Measurements from ENCODE around the gene LRP5. TPM values are rescaled to one million over a fixed set of nuclear protein-coding genes. Genes with fewer than 3 reads are reported as not detected.
A peak's percentile ranks its signal among the peaks of the same experiment; 100 is the strongest.

The LRP5 gene
- total RNA-seq, 4 donors from 2014 or later = 27.3 to 60.1 (median 35.0) TPM

DNA sequence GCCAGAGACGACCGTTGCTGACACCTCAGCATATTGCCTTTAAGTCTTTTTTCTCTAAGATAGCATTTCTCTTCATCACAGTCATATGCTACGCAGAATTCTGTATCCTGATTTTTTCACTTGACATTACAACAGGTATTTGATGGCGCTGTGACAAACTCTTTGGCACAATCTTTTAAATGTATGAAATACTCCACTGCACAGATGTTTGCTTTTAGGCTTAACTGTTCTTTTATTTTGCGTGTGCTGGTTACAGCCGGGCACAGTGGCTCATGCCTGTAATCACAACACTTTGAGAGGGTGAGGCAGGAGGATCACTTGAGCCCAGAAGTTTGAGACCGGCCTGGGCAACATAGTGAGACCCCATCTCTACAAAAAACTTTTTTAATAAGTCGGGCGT is 96.1 kb downstream of the LRP5 start:
- Histone ChIP-seq H3K27me3 (no peaks in the 10 kb centered on the region), H3K9me3 (no peaks in the 10 kb centered on the region), H3K4me3 (no peak overlapping the region), H3K4me1 (peaks cover 1% of the 10 kb centered on the region), H3K27ac (no peak overlapping the region), H3K36me3 (peaks cover 69% of the 10 kb centered on the region)
- TF ChIP-seq POLR2A (IDR thresholded peaks at IDR 0.05) (no peak), POLR2AphosphoS5 (IDR thresholded peaks at IDR 0.05) (no peak), EP300 (IDR thresholded peaks at IDR 0.05) (no peak)
- TF ChIP-seq, protein P1, sequence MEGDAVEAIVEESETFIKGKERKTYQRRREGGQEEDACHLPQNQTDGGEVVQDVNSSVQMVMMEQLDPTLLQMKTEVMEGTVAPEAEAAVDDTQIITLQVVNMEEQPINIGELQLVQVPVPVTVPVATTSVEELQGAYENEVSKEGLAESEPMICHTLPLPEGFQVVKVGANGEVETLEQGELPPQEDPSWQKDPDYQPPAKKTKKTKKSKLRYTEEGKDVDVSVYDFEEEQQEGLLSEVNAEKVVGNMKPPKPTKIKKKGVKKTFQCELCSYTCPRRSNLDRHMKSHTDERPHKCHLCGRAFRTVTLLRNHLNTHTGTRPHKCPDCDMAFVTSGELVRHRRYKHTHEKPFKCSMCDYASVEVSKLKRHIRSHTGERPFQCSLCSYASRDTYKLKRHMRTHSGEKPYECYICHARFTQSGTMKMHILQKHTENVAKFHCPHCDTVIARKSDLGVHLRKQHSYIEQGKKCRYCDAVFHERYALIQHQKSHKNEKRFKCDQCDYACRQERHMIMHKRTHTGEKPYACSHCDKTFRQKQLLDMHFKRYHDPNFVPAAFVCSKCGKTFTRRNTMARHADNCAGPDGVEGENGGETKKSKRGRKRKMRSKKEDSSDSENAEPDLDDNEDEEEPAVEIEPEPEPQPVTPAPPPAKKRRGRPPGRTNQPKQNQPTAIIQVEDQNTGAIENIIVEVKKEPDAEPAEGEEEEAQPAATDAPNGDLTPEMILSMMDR (IDR thresholded peaks at IDR 0.05) = no peak
- WGBS = 95% methylated on average over 9 of the region's 9 CpGs
- no peak for DNase-seq (ENCODE audit: low spot score in 2 of 2)

DNA sequence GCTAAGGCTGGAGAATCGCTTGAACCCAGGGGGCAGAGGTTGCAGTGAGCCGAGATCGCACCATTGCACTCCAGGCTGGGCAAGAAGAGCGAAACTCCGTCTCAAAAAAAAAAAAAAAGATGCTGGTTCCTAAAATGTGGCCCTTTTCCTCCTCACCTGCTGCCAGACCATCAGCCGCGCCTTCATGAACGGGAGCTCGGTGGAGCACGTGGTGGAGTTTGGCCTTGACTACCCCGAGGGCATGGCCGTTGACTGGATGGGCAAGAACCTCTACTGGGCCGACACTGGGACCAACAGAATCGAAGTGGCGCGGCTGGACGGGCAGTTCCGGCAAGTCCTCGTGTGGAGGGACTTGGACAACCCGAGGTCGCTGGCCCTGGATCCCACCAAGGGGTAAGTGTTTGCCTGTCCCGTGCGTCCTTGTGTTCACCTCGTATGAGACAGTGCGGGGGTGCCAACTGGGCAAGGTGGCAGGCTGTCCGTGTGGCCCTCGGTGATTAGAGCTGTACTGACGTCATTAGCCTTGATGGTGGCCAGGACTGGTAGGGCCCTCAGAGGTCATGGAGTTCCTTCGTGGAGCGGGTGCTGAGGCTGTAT is 97.5 kb downstream of the LRP5 start:
- no peak for TF ChIP-seq POLR2A (IDR thresholded peaks at IDR 0.05)
- TF ChIP-seq POLR2AphosphoS5 (IDR thresholded peaks at IDR 0.05) = no peak
- TF ChIP-seq EP300 (IDR thresholded peaks at IDR 0.05) = no peak
- TF ChIP-seq, protein P1 (IDR thresholded peaks at IDR 0.05) = no peak
- peaks cover 72% of the 10 kb centered on the region for H3K36me3 ChIP-seq
- no peaks in the 10 kb centered on the region for H3K9me3 ChIP-seq
- H3K27me3 ChIP-seq = no peaks in the 10 kb centered on the region
- no peak overlapping the region for H3K27ac ChIP-seq
- WGBS = 88% methylated on average over 30 of the region's 30 CpGs
- DNase-seq (ENCODE audit: low spot score in 2 of 2) = no peak
- H3K4me1 ChIP-seq = peaks cover 2% of the 10 kb centered on the region
- H3K4me3 ChIP-seq = no peak overlapping the region

DNA sequence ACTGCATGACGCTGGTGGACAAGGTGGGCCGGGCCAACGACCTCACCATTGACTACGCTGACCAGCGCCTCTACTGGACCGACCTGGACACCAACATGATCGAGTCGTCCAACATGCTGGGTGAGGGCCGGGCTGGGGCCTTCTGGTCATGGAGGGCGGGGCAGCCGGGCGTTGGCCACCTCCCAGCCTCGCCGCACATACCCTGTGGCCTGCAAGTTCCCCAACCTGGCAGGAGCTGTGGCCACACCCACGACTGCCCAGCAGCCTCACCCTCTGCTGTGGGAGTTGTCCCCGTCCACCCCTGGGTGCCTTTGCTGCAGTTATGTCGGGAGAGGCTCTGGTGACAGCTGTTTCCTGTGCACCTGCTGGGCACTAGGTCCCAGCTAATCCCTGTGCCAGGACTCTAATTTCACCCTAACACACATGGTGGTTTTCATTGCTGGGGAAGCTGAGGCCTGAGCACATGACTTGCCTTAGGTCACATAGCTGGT is 99.2 kb downstream of the LRP5 start:
- TF ChIP-seq POLR2AphosphoS5 (IDR thresholded peaks at IDR 0.05) (no peak), EP300 (IDR thresholded peaks at IDR 0.05) (no peak), POLR2A (IDR thresholded peaks at IDR 0.05) (no peak)
- TF ChIP-seq, protein P1 (IDR thresholded peaks at IDR 0.05) = no peak
- Histone ChIP-seq H3K4me3 (no peak overlapping the region), H3K27me3 (no peaks in the 10 kb centered on the region), H3K4me1 (peaks cover 2% of the 10 kb centered on the region), H3K36me3 (peaks cover 75% of the 10 kb centered on the region), H3K27ac (no peak overlapping the region), H3K9me3 (no peaks in the 10 kb centered on the region)
- WGBS = no CpG with 5 or more reads among the region's 17 CpGs
- no peak for DNase-seq (ENCODE audit: low spot score in 2 of 2)

DNA sequence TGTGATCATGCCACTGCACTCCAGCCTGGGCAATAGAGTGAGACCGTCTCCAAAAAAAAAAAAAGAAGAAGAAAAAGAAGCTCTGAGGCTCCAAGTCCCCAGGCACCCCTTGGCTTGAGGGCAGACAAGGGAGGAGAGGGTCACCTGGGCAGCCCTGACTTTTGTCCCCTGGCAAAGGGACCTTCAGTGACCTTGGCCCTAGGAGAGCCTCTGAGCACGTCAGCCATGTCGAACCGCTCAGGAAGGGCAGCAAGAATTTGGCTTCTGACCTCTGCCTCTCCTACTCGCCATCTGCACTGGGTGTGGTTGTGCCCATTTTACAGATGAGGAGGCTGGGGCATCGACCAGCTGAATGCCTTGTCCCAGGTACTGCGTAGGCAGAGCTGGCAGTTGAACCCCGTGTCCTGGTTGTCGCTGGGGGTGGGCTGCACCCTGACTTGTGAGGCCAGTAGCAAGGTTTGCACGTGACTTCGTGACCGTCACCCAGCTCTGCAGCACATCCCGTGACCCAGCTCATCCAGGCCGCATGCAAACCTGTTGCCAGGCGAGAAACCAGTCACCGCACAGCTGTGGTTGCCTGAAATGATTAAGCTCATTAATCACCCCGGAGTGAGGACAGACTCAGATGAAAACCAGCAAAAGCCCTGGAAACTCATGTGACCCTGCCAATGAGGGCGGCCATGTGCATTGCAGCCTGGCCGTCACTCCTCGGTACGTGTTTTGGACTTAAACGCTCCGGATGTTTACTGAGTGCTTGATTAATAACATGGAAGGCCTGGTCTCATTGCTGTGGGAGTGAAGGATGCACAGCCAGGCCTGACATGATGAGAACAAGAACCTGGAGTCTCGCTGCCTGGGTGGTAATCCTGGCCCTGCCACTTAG is 100.4 kb downstream of the LRP5 start:
- 72% methylated on average over 17 of the region's 24 CpGs for WGBS
- Histone ChIP-seq H3K27me3 (no peaks in the 10 kb centered on the region), H3K9me3 (no peaks in the 10 kb centered on the region), H3K27ac (peak overlapping the region; percentile 56), H3K4me3 (no peak overlapping the region), H3K4me1 (peaks cover 2% of the 10 kb centered on the region), H3K36me3 (peaks cover 74% of the 10 kb centered on the region)
- TF ChIP-seq POLR2A (IDR thresholded peaks at IDR 0.05) (no peak), POLR2AphosphoS5 (IDR thresholded peaks at IDR 0.05) (peak in 1 of 3 donors; percentile 36)
- peak in 1 of 2 donors; percentile 78 for DNase-seq (ENCODE audit: low spot score in 2 of 2)

DNA sequence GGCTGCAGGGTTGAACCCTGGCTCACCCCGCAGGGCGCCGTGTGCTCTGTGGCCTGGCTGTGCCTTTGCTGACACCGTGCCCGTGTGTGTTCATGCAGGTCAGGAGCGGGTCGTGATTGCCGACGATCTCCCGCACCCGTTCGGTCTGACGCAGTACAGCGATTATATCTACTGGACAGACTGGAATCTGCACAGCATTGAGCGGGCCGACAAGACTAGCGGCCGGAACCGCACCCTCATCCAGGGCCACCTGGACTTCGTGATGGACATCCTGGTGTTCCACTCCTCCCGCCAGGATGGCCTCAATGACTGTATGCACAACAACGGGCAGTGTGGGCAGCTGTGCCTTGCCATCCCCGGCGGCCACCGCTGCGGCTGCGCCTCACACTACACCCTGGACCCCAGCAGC is 101.2 kb downstream of the LRP5 start:
- Histone ChIP-seq H3K4me1 (peaks cover 2% of the 10 kb centered on the region), H3K27me3 (no peaks in the 10 kb centered on the region), H3K4me3 (no peak overlapping the region), H3K36me3 (peaks cover 80% of the 10 kb centered on the region), H3K27ac (peak overlapping the region; percentile 27), H3K9me3 (no peaks in the 10 kb centered on the region)
- DNase-seq (ENCODE audit: low spot score in 2 of 2) = no peak
- TF ChIP-seq, protein P1 (IDR thresholded peaks at IDR 0.05) = no peak
- TF ChIP-seq EP300 (IDR thresholded peaks at IDR 0.05) = no peak
- TF ChIP-seq POLR2A (IDR thresholded peaks at IDR 0.05) = no peak
- no peak for TF ChIP-seq POLR2AphosphoS5 (IDR thresholded peaks at IDR 0.05)
- 63% methylated on average over 7 of the region's 27 CpGs for WGBS

All from suprapubic skin (tissue), 4 donors.